NT2/D1 (cell line): Measurements from ENCODE around the gene SEL1L2.

Source experiments
- SUZ12 ChIP-seq: IDR thresholded peaks from 2 replicates; pipeline ENCODE4 v1.6.1; 2011; ENCODE audit not compliant: insufficient read length, insufficient read depth; ENCODE audit errors: extremely low read depth
- YY1 ChIP-seq: IDR thresholded peaks from 2 replicates; pipeline ENCODE4 v1.6.1; 2011; ENCODE audit not compliant: insufficient read length, insufficient read depth

DNA sequence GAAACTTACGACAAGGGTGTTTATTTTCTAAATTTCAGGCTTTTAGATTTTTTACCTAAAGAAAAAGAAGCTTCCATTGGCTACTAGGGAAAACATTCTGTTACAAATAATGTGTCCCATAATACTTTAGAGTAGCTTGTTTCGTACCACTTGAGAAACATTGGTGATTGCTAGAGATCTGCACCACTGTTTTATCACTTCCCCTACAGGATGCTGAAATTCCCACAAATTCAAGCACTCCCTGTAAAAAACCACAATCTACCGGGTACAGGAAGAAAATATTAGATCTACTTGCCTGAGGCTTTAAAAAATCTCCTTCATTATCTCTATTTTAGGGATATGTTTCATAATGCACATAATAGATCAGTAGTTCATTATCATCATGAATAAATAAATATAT is 29.9 kb downstream of the SEL1L2 start:
- no peak for TF ChIP-seq YY1
- no peak for TF ChIP-seq SUZ12
